GM21528 (cell line): ENCODE data around the gene HIPK3.
"Not testable (repeated sequence)": the region's sequence is repeated elsewhere in the genome, so short reads cannot be mapped to it uniquely, and the experiment has no call there.

Experiments used
- ATAC-seq: cut with Tn5 transposase; IDR thresholded peaks from one replicate; pipeline ENCODE4 v1.9.1; 2021; ENCODE audit warnings: mild to moderate bottlenecking, moderate library complexity; ENCODE audit not compliant: unreplicated experiment, low FRiP score

The HIPK3 gene

GRCh38 chr11:33294224-33294623 is 37.0 kb downstream of the HIPK3 start:
- ATAC-seq, result no peak

- ATAC-seq, result no peak
These were observed 37.6 kb downstream of the HIPK3 start for GRCh38 chr11:33294797-33295196.

DNA sequence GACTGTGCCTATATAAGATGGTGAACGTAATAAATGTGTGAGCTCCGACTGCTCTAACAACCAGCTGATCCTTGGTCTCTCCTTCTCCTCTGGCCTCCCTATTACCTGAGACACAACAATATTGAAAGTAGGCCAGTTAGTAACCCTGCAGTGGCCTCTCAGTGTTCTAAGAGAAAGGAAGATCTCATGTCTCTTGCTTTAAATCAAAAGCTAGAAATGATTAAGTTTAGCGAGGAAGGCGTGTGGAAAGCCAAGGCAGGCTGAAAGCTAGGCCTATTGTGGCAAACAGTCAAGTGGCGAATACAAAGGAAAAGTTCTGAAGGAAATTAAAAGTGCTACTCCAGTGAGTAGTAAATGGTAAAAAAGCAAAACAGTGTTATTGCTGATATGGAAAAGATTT is 39.5 kb downstream of the HIPK3 start:
- ATAC-seq, result no peak

DNA sequence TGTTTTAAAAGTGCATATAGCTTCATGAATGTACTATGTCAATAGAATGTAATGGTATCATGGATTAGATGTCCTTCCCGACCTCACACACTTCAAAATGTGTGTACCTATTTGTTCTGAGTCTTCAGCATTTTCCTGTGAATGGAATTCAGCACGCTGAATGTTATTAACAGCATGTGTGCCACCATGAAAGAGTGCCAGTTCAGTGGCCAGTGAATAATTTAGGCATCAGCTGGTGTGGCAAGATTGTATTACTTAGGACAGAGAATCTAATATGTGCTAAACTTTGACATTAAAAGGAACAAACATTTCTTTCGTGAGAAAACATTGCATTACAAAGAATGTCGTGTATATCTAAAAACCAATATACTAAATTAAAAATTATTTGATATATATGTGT is 46.4 kb downstream of the HIPK3 start:
- ATAC-seq, result no peak

DNA sequence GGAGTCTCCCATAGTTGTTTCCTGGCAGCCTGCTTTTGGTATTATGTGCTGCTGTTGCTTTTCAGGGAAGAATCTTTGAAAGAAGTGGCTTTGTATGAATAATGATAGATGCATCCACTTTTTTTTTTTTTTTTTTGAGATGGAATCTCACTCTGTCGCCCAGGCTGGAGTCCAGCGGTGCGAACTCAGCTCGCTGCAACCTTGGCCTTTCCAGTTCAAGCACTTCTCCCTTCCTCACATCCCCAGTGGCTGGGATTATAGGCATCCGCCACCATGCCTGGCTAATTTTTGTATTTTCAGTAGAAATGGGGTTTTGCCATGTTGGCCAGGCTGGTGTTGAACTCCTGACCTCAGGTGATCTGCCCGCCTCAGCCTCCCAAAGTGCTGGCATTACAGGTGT is 49.6 kb downstream of the HIPK3 start:
- not testable (repeated sequence) for ATAC-seq

DNA sequence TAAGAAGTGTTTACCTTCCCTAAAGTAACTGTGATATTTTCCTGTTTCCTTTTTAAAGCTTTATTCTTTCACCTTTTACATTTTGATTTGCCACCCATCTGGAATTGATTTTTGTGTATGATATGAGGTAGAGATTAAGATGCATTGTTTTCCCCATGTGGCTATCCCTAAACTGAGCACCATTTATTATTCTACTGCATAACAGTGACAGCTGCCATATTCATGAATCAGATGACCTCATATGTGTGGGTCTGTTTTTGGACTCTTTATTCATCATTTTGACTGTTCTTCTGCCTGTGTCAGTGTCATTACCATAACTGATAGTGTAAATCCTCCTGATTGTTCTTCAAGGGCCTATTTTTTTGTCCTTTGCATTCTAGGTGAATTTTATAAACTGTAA is 50.8 kb downstream of the HIPK3 start:
- no peak for ATAC-seq

DNA sequence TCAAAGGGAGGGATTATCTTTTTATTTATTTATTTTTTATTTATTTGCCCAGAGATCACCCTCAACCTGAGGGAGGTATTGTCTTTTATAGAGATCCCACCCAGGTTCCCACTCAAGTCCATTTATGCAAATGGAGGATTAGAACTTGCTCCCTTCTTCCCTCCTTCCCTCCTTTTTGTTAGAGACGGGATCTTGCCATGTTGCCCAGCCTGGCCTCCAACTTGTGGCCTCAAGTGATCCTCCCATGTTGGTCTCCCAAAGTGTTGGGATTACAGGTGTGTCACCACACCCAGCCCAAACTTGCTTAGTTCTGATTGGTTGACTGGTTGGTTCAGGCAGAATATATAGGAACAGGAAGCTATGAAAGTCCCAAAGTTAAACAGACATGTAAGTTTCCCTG is 51.9 kb downstream of the HIPK3 start:
- ATAC-seq, result no peak

- ATAC-seq, result no peak
These were observed 53.7 kb downstream of the HIPK3 start for GRCh38 chr11:33310720-33311500.

GRCh38 chr11:33311680-33312079 is 54.5 kb downstream of the HIPK3 start:
- ATAC-seq, result no peak

- ATAC-seq, result no peak
These were observed 58.6 kb downstream of the HIPK3 start for GRCh38 chr11:33315822-33316221.

DNA sequence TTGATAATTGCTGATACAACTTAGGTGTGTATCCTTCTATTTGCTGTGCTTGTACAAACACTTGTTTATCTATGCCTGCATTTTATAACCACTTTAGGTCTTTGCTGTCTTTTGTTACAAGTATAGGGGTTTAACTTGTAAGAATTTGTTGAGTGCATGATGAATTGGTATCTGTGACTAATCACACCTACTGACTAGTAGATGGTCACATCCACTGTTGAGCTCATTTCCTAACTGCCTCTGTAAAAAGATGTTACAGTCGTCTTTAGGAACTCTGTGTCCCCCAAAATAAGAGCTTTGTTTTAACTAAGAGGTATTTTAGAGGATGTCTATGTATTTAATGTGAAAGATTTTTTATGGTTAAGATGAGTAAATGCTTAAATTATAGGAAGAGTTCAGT is 60.5 kb downstream of the HIPK3 start:
- ATAC-seq, result no peak

DNA sequence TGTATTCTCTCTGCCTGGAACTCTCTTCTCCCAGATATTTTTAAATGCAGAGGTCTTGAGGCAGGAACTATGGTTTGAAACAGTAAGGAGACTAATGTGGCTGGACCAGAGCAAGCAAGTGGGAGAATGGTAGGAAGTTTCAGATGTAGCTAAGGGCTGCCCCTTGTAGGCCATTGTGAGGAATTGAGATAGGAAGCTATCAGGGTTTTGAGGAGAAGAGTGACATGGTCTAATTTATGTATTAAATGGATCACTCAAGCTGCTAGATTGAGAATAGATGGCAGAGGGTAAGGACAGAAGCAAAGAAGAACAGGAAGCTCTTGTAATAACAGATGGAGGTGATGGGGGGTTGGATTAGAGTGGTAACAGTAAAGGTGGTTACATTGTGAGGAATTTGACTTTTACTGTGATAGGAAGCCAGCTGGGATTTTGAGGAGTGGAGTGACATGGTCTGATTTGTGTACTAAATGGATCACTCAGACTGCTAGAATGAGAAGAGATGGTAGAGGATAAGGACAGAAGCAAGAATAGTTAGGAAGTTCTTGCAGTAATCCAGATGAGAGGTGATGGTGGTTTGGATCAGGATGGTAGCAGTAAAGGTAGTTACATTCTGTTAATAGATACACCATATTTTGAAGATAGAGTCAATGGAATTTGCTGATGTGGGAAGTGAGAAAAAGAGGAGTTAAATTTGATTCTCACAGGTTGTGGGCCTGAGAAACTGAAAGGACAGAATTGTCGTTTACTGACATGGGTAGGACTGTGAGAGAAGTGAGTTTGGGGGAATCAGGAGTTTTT is 63.0 kb downstream of the HIPK3 start:
- ATAC-seq, result no peak

- ATAC-seq, result no peak
These were observed 63.7 kb downstream of the HIPK3 start for GRCh38 chr11:33320814-33321330.

DNA sequence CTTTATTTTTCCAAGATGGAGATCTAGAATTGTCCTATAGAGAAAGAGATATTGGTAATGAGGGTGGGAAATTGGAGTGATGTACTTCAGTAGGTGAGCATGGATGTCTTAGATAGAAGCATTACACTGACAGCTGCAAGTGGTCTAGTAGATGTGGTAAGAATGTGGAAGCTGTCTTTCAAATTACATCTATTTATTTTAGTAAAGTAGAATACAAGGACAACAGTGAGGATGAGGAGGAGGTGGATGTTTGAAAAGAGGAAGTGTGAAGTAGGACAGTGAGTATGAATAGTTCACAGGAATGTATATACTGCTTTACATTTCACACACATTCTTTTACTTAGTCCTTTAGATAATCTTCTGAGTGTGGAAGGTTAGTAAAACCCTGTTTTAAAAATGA is 64.2 kb downstream of the HIPK3 start:
- ATAC-seq, result no peak

DNA sequence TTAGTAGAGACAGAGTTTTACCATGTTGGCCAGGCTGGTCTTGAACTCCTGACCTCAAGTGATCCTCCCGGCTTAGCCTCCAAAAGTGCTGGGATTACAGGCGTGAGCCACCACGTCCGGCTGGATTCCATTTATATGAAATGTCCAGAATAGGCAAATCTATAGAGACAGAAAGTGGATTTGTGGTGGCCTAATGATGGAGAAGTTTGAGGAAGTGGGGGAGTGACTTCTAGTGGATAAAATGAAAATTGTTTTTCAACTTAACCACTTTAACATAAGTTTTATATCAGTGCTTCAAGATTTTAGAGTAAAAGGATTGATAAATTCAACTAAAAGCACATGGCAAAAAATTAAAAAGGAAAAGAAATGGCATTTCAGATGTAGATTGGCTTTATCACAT is 66.2 kb downstream of the HIPK3 start:
- ATAC-seq, result no peak

DNA sequence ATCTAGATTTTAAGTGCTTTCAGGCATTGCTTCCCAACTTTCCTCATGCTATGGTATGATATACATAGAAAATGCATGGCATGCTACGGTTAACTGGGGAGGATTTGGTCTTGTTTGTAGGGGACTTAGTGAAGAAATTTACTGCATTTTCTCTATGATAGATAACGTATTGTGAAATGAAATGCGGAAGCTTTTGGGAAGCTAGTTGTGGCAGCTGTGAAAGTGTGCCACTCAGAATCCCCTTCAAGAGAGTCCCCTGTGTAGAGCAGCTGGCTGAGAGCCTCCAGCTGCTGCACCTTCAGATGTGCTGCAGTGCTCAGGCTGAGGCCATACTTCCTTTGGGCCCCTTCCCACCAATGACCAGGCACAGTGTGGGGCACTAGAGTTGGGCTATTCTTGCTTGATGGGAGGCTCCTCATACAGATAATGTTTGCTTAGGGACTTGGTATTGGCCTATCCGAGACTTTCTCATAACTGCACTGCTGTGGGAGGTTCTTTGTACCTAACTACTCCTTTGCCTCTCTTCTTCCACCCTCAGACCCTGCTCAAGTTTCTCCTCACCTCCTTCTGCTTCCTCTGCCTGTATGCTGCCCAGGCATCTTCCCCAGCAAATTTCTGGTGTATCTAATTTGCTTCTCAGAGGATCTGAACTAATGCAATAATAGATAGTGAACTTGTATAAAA is 67.3 kb downstream of the HIPK3 start:
- ATAC-seq, result no peak

- ATAC-seq, result no peak
These were observed 68.3 kb downstream of the HIPK3 start for GRCh38 chr11:33325451-33325850.

- no peak for ATAC-seq
These were observed 72.6 kb downstream of the HIPK3 start for GRCh38 chr11:33329705-33330329.

GRCh38 chr11:33333816-33334215 is 76.6 kb downstream of the HIPK3 start:
- ATAC-seq, result no peak

GRCh38 chr11:33334627-33335026 is 77.4 kb downstream of the HIPK3 start:
- no peak for ATAC-seq

GRCh38 chr11:33339247-33339646 is 82.1 kb downstream of the HIPK3 start:
- ATAC-seq, result no peak
